IMR-90 (cell line): ENCODE data around the gene SP7.

Source experiments
- CEBPB ChIP-seq: IDR thresholded peaks from 2 replicates; pipeline ENCODE4 v1.6.1; 2012; ENCODE audit warnings: low read depth, low read length, improper control_type of control experiment
- CTCF ChIP-seq: conservative IDR thresholded peaks from 2 replicates; pipeline ENCODE4 v1.5.1; 2012; ENCODE audit warnings: mild to moderate bottlenecking, low read depth, low read length, improper control_type of control experiment
- ELK1 ChIP-seq: fragments of 150-350 bp; IDR thresholded peaks from 2 replicates; pipeline ENCODE4 v1.6.1; 2016; ENCODE audit warnings: low read depth, mild to moderate bottlenecking, low read length, moderate library complexity, borderline replicate concordance
- MXI1 ChIP-seq: IDR thresholded peaks from 2 replicates; pipeline ENCODE4 v1.6.1; 2012; ENCODE audit warnings: low read depth, mild to moderate bottlenecking, low read length, moderate library complexity, borderline replicate concordance
- POLR2A ChIP-seq: IDR thresholded peaks from 2 replicates; pipeline ENCODE4 v1.6.1; 2012; ENCODE audit warnings: mild to moderate bottlenecking, low read depth, low read length
- RAD21 ChIP-seq: IDR thresholded peaks from 2 replicates; pipeline ENCODE4 v1.6.1; 2012; ENCODE audit warnings: low read length, improper control_type of control experiment
- RCOR1 ChIP-seq: IDR thresholded peaks from 2 replicates; pipeline ENCODE4 v1.6.1; 2012; ENCODE audit warnings: mild to moderate bottlenecking, low read length, improper control_type of control experiment; ENCODE audit not compliant: insufficient replicate concordance

GRCh38 chr12:53330671-53331070, 5.5 kb downstream of the SP7 start:
- TF ChIP-seq RAD21 (no peak), CTCF (no peak), CEBPB (no peak), ELK1 (no peak), POLR2A (no peak), RCOR1 (no peak), MXI1 (no peak)
